Psoas muscle (tissue), 8 donors: ENCODE measurements around the gene GDNF. TPM values are rescaled to one million over a fixed set of nuclear protein-coding genes. Genes with fewer than 3 reads are reported as not detected.

ENCODE experiments used
- ATAC-seq, 4 donors: fragments of 200-7000 bp; cut with Tn5 transposase; one replicate each; pipeline ENCODE4 v1.9.1; 2020; ENCODE audit warnings: moderate library complexity in 3 of 4, mild to moderate bottlenecking in 2 of 4
- DNase-seq, 2 donors: peaks; one replicate each; pipeline ENCODE4 v3.0.0-alpha.2; 2020
- H3K27ac ChIP-seq: fragments of 200-600 bp; one replicate; pipeline ENCODE4 v1.8.0; 2022
- H3K27me3 ChIP-seq, 3 donors: fragments of 200-600 bp in 1 of 3; one replicate each; pipeline versions ENCODE4 v1.6.1 to v1.8.0; 2013 to 2022; ENCODE audit warnings: low read length in 2 of 3, mild to moderate bottlenecking in 2 of 3, moderate library complexity in 1 of 3; ENCODE audit not compliant: insufficient read depth in 3 of 3
- H3K36me3 ChIP-seq, 2 donors: fragments of 200-600 bp in 1 of 2; one replicate each; pipeline versions ENCODE4 v1.6.1 to v1.8.0; 2013 to 2022; ENCODE audit warnings: low read depth in 1 of 2, mild to moderate bottlenecking in 1 of 2, moderate library complexity in 1 of 2; ENCODE audit not compliant: insufficient read depth in 1 of 2
- H3K4me1 ChIP-seq: fragments of 200-600 bp; one replicate; pipeline ENCODE4 v1.8.0; 2022
- H3K4me3 ChIP-seq: fragments of 200-600 bp; one replicate; pipeline ENCODE4 v1.8.0; 2022; ENCODE audit warnings: mild to moderate bottlenecking
- H3K9me3 ChIP-seq: fragments of 200-600 bp; one replicate; pipeline ENCODE4 v1.8.0; 2022
- WGBS, 3 donors: extraction: QIAGEN DNeasy Blood & Tissue Kit; methylation state at CpG; one replicate each; pipeline versions ENCODE4 v1.1.6 to v1.1.7; 2013; 5-methylcytosine and 5-hydroxymethylcytosine counted together
- intact Hi-C, 2 donors: fragments of 100-400 bp; cut with DNase I; formaldehyde crosslinking; loops; one replicate each; pipeline versions ENCODE4 v1.11.0 to v1.14.2; 2022
- long read RNA-seq, 2 donors: library from polyadenylated mRNA; unstranded; transcript quantifications; one replicate each; pipeline ENCODE4 v2.0.0, GENCODE V29; 2021
- polyA plus RNA-seq, 3 donors: library from polyadenylated mRNA; stranded (reverse); fragments of 200-250 nt; gene quantifications; one replicate each; pipeline ENCODE4 v1.2.3, GENCODE V29; 2013
- total RNA-seq, 4 donors: library from RNA; stranded (reverse); fragmentation: NEBNext Ultra II Directional in 2 of 4; extraction: Animal tissue kit (Norgen Biotek cat#: 25700) in 2 of 4; gene quantifications; one replicate each; pipeline versions ENCODE4 v1.2.1 to v1.2.4, GENCODE V29; 2021 to 2023
- TF ChIP-seq, protein P1 (sequence below): fragments of 200-600 bp; IDR thresholded peaks from one replicate; pipeline ENCODE4 v1.8.0; 2022; ENCODE audit warnings: antibody characterized with exemption
- donor health status: healthy with polysubstance abuse.
- donor health status: DM: no; HTN: no; CAD: no; lungs with moderate emphysema.
- donor health status: Bipolar disorder and iron deficiency.
- donor health status: healthy.
- donor health status: DM: yes; HTN: yes; CAD: no.
- donor health status: DM: no; HTN: no; CAD: no.
- donor health status: DM: no; HTN: no; CAD: no.
- donor health status: DM: yes; HTN: yes; CAD: no.

The GDNF gene
- total RNA-seq, result 100 to 1,000 TPM in 1 of 4 donors, 10 to 100 TPM in 3; 14.5 to 155 (median 52.9) TPM
- polyA plus RNA-seq, result 1 to 10 TPM in 2 of 3 donors, under 1 TPM in 1; 0.43 to 7.0 (median 1.9) TPM
- long read RNA-seq, donor 1, partial matches to known transcripts, result 1 of 14 reads
- long read RNA-seq, donor 1, other reads (novel, unspliced or antisense), result 11 of 14 reads
- long read RNA-seq, donor 2, partial matches to known transcripts, result 0 of 28 reads
- long read RNA-seq, donor 2, other reads (novel, unspliced or antisense), result 27 of 28 reads

- DNase-seq (peak; percentile 52 to 78), ATAC-seq (peak; percentile 20 to 59 (median 47))
- Histone ChIP-seq H3K27me3 (peaks cover 4 to 24% (median 5%) of the 10 kb centered on the region in 3 donors), H3K4me1 (peaks cover 3% of the 10 kb centered on the region), H3K36me3 (peaks cover 0 to 49% of the 10 kb centered on the region in 2 donors), H3K9me3 (no peaks in the 10 kb centered on the region), H3K4me3 (peak within 1 kb of the TSS; percentile 73), H3K27ac (peak within 1 kb of the TSS; percentile 92)
- 1% methylated on average over 47 to 66 of the region's 66 CpGs for WGBS, 3 donors
- intact Hi-C loops, result loop anchor here (2.0 to 10.0 kb wide), 2 partner anchors 325 to 327 kb away; no protein-coding TSS in a partner anchor
- TF ChIP-seq, protein P1, sequence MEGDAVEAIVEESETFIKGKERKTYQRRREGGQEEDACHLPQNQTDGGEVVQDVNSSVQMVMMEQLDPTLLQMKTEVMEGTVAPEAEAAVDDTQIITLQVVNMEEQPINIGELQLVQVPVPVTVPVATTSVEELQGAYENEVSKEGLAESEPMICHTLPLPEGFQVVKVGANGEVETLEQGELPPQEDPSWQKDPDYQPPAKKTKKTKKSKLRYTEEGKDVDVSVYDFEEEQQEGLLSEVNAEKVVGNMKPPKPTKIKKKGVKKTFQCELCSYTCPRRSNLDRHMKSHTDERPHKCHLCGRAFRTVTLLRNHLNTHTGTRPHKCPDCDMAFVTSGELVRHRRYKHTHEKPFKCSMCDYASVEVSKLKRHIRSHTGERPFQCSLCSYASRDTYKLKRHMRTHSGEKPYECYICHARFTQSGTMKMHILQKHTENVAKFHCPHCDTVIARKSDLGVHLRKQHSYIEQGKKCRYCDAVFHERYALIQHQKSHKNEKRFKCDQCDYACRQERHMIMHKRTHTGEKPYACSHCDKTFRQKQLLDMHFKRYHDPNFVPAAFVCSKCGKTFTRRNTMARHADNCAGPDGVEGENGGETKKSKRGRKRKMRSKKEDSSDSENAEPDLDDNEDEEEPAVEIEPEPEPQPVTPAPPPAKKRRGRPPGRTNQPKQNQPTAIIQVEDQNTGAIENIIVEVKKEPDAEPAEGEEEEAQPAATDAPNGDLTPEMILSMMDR, result no peak
Measured at GRCh38 chr5:37839407-37840052, at the start of gene GDNF. Gene GDNF (minus strand): TSS chr5:37840041. CDS start chr5:37834796, 5,245 bp downstream.

DNA sequence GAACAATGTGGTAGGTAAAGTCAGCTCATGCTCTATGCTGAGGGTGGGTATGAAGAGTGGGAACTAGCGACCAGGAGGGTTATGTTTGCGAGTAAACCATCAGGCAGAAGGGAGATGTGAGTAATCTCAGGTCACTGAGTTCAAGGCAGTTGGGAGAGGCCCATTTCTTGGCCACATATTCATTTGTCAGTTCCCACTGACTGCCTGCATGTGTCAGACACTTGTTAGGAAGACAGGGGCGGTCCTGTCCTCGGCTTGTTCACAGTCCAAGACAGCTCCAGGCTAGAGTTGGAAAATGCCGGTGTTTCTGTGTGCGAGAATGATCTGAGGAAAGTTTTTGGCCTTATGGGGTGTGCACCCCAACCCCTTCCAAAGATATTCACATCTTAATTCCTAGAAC is 48.6 kb upstream of the GDNF start:
- no peak overlapping the region for H3K27ac ChIP-seq
- TF ChIP-seq, protein P1, result no peak
- no peaks in the 10 kb centered on the region for H3K9me3 ChIP-seq
- H3K4me1 ChIP-seq, result peaks cover 14% of the 10 kb centered on the region
- no peak for DNase-seq
- H3K27me3 ChIP-seq, result no peaks in the 10 kb centered on the region
- ATAC-seq, result no peak
- intact Hi-C loops, result loop anchor here in 1 of 2 donors (2.0 kb wide), 1 partner anchor 30 kb away; no protein-coding TSS in a partner anchor
- H3K4me3 ChIP-seq, result no peak overlapping the region
- H3K36me3 ChIP-seq, result no peaks in the 10 kb centered on the region
- WGBS, 3 donors, result 84 to 85% (median 85%) methylated on average over 6 of the region's 6 CpGs

- H3K27ac ChIP-seq, result no peak overlapping the region
- TF ChIP-seq, protein P1, result no peak
- peaks cover 0 to 3% (median 0%) of the 10 kb centered on the region in 3 donors for H3K27me3 ChIP-seq
- no peaks in the 10 kb centered on the region for H3K36me3 ChIP-seq
- ATAC-seq (no peak), DNase-seq (no peak)
- intact Hi-C loops, result no loop called here
- no peaks in the 10 kb centered on the region for H3K9me3 ChIP-seq
- H3K4me1 ChIP-seq, result no peaks in the 10 kb centered on the region
- WGBS, 3 donors, result 27 to 34% (median 29%) methylated on average over 9 of the region's 9 CpGs
- no peak overlapping the region for H3K4me3 ChIP-seq
Measured at GRCh38 chr5:37886242-37886905, 46.5 kb upstream of the GDNF start.

GRCh38 chr5:37882636-37883035 is 42.8 kb upstream of the GDNF start:
- 10 to 17% (median 11%) methylated on average over 3 of the region's 3 CpGs for WGBS, 3 donors
- Histone ChIP-seq H3K4me3 (no peak overlapping the region), H3K4me1 (no peaks in the 10 kb centered on the region), H3K27me3 (peaks cover 0 to 3% (median 0%) of the 10 kb centered on the region in 3 donors), H3K27ac (no peak overlapping the region), H3K36me3 (no peaks in the 10 kb centered on the region), H3K9me3 (no peaks in the 10 kb centered on the region)
- DNase-seq, result no peak
- TF ChIP-seq, protein P1, result no peak
- intact Hi-C loops, result no loop called here
- no peak for ATAC-seq
